K562 (cell line): Measurements from ENCODE around the gene BOLL. TPM values are rescaled to one million over a fixed set of nuclear protein-coding genes. Genes with fewer than 3 reads are reported as not detected.

Source experiments
- ATAC-seq: fragments of 200-7000 bp; cut with Tn5 transposase; 3 replicates; pipeline ENCODE4 v1.9.1; 2020; ENCODE audit warnings: moderate library complexity
- BruUV-seq: library from RNA; stranded (reverse); fragments of 400-500 nt; replicated peaks from 2 replicates; lab custom pipeline; 2021; lab: Mats Ljungman, UMichigan
- CTCF ChIA-PET: fragments of 300-600 bp; formaldehyde crosslinking; extraction: SDS; loops from one replicate; lab custom pipeline; 2021; ENCODE audit warnings: low intra/inter-chr PET ratio; lab: Yijun Ruan, JAX
- POLR2A ChIA-PET: fragments of 300-600, 350-650 bp; sonication (Branson Sonifier 250); formaldehyde crosslinking; extraction: SDS; loops from one replicate; lab custom pipeline; 2021; ENCODE audit warnings: antibody characterized with exemption, inconsistent platforms; lab: Yijun Ruan, JAX
- DNase-seq, 4 experiments: peaks; one replicate each; pipeline versions ENCODE4 v3.0.0 to v3.0.0-alpha.2; 2011 to 2018; ENCODE audit warnings: low spot score in 3 of 4, mixed read lengths in 3 of 4; ENCODE audit errors: extremely low read depth in 1 of 4
- FAIRE-seq: peaks from 2 replicates; lab custom pipeline; 2011; peaks lifted over from hg19 to GRCh38; lab: Jason Lieb, UNC
- H2AFZ ChIP-seq: 2 replicates; pipeline ENCODE4 v1.6.0; 2011; ENCODE audit warnings: low read depth, low read length, control low read depth, inconsistent platforms
- H3K27ac ChIP-seq: fragments of 200-600 bp; 3 replicates; pipeline ENCODE4 v1.8.0; 2011; ENCODE audit warnings: low read depth, mild to moderate bottlenecking, control low read depth, inconsistent platforms, low read length, moderate library complexity, mixed read lengths; ENCODE audit errors: extremely low read depth
- H3K27me3 ChIP-seq, 2 experiments: fragments of 300-600 bp in 1 of 2; 2 replicates in 1 of 2; 3 replicates in 1 of 2; pipeline versions ENCODE4 v1.6.0 to v1.8.0; 2011; ENCODE audit warnings: inconsistent platforms in 2 of 2, low read length in 2 of 2, mild to moderate bottlenecking in 1 of 2, mixed read lengths in 1 of 2, moderate library complexity in 1 of 2; ENCODE audit not compliant: control insufficient read depth in 2 of 2, insufficient read depth in 2 of 2
- H3K36me3 ChIP-seq: fragments of 300-600 bp; 3 replicates; pipeline ENCODE4 v1.8.0; 2011; ENCODE audit warnings: mild to moderate bottlenecking, low read length, inconsistent platforms; ENCODE audit not compliant: control insufficient read depth, insufficient read depth
- H3K4me1 ChIP-seq, 2 experiments: fragments of 200-600 bp in 1 of 2; replicated peaks in 1 of 2; 2 replicates in 1 of 2; 3 replicates in 1 of 2; pipeline versions ENCODE4 v1.5.1 to v1.8.0; 2011; ENCODE audit warnings: inconsistent platforms in 2 of 2, low read length in 2 of 2, mild to moderate bottlenecking in 1 of 2, mixed read lengths in 1 of 2, moderate library complexity in 1 of 2; ENCODE audit not compliant: control insufficient read depth in 2 of 2, insufficient read depth in 2 of 2
- H3K4me2 ChIP-seq: 2 replicates; pipeline ENCODE4 v1.6.1; 2011; ENCODE audit warnings: low read length, control low read depth, inconsistent platforms, mixed read lengths; ENCODE audit not compliant: insufficient read depth
- H3K4me3 ChIP-seq: fragments of 200-600 bp; sonication (generic), shearing (Covaris generic); 2 replicates; pipeline ENCODE4 v1.5.1; 2016; ENCODE audit warnings: control low read depth, inconsistent platforms
- H3K79me2 ChIP-seq: fragments of 200-600 bp; 3 replicates; pipeline ENCODE4 v1.8.0; 2011; ENCODE audit warnings: low read length, inconsistent platforms; ENCODE audit not compliant: control insufficient read depth, insufficient read depth
- H3K9ac ChIP-seq, 2 experiments: 2 replicates each; pipeline versions ENCODE4 v1.6.0 to v1.6.1; 2011; ENCODE audit warnings: low read depth in 2 of 2, low read length in 2 of 2, control low read depth in 1 of 2, inconsistent platforms in 1 of 2, mild to moderate bottlenecking in 1 of 2, mixed read lengths in 1 of 2; ENCODE audit not compliant: insufficient read depth in 1 of 2
- H3K9me1 ChIP-seq: one replicate; pipeline ENCODE4 v1.6.0; 2011; ENCODE audit warnings: inconsistent platforms, mild to moderate bottlenecking, low read length, moderate library complexity; ENCODE audit not compliant: control insufficient read depth, insufficient read depth
- H3K9me3 ChIP-seq: replicated peaks from 2 replicates; pipeline ENCODE4 v1.5.1; 2011; ENCODE audit warnings: low read depth, low read length, inconsistent platforms; ENCODE audit not compliant: control insufficient read depth, insufficient read depth
- H4K20me1 ChIP-seq: replicated peaks from 2 replicates; pipeline ENCODE4 v1.6.1; 2011; ENCODE audit warnings: low read length, inconsistent platforms, mixed read lengths; ENCODE audit not compliant: control insufficient read depth, insufficient read depth
- DNMT1 ChIP-seq: fragments of 450-650 bp; IDR thresholded peaks from 2 replicates; pipeline ENCODE4 v1.6.1; 2016; ENCODE audit warnings: antibody characterized with exemption, mild to moderate bottlenecking
- HDAC8 ChIP-seq: fragments of 450-650 bp; IDR thresholded peaks from 2 replicates; pipeline ENCODE4 v1.6.1; 2016; ENCODE audit warnings: mild to moderate bottlenecking, missing genetic modification characterization, moderate library complexity, missing compliant biosample characterization
- HMG20B ChIP-seq: fragments of 250-450 bp; sonication (Bioruptor Pico); IDR thresholded peaks from 2 replicates; pipeline ENCODE4 v1.5.0; 2021; ENCODE audit warnings: mild to moderate bottlenecking
- IRF9 ChIP-seq: fragments of 450-650 bp; IDR thresholded peaks from 2 replicates; pipeline ENCODE4 v1.6.1; 2016; ENCODE audit warnings: missing biosample characterization, missing genetic modification characterization
- MCM5 ChIP-seq: fragments of 450-650 bp; IDR thresholded peaks from 2 replicates; pipeline ENCODE4 v1.6.1; 2016; ENCODE audit warnings: low read depth
- MYC ChIP-seq, 2 experiments: fragments of 250-450 bp in 1 of 2; sonication (Bioruptor Pico) in 1 of 2; IDR thresholded peaks; 2 replicates each; pipeline versions ENCODE4 v1.5.1 to v1.6.1; 2012 to 2021; ENCODE audit warnings: low read depth in 2 of 2, borderline replicate concordance in 1 of 2, improper control_type of control experiment in 1 of 2, low read length in 1 of 2, mild to moderate bottlenecking in 1 of 2, moderate library complexity in 1 of 2
- SPI1 ChIP-seq: IDR thresholded peaks from 2 replicates; pipeline ENCODE4 v1.6.1; 2011; ENCODE audit warnings: low read depth, low read length, control low read depth, borderline replicate concordance
- TCF3 ChIP-seq: sonication (generic); formaldehyde crosslinking; IDR thresholded peaks from 2 replicates; pipeline ENCODE4 v1.4.0; 2020; ENCODE audit warnings: mild to moderate bottlenecking, missing genetic modification reagents
- XRCC4 ChIP-seq: IDR thresholded peaks from one replicate; pipeline ENCODE4 v1.6.1; 2011; ENCODE audit not compliant: insufficient read depth, insufficient read length; ENCODE audit errors: extremely low read depth
- YY1 ChIP-seq, 3 experiments: IDR thresholded peaks; 2 replicates each; pipeline ENCODE4 v1.6.1; 2011; ENCODE audit warnings: low read length in 2 of 3, mild to moderate bottlenecking in 2 of 3, moderate library complexity in 2 of 3, borderline replicate concordance in 1 of 3, control low read depth in 1 of 3, low read depth in 1 of 3; ENCODE audit not compliant: insufficient read depth in 3 of 3, insufficient replicate concordance in 2 of 3, control insufficient read depth in 1 of 3, insufficient read length in 1 of 3; ENCODE audit errors: extremely low read depth in 1 of 3
- ZBTB2 ChIP-seq: fragments of 450-650 bp; IDR thresholded peaks from 2 replicates; pipeline ENCODE4 v1.6.1; 2016; ENCODE audit warnings: antibody characterized with exemption
- WGBS: fragments of 100-300 bp; shearing (Covaris generic); methylation state at CpG from one replicate; pipeline ENCODE4 v1.1.6; 2016; ENCODE audit warnings: low coverage, mixed read lengths; ENCODE audit not compliant: insufficient coverage; ENCODE audit errors: missing lambda C conversion rate; 5-methylcytosine and 5-hydroxymethylcytosine counted together
- in situ Hi-C: fragments of 300-500 bp; cut with MboI; formaldehyde crosslinking; loops from 4 replicates; pipeline ENCODE4 v1.15.0; 2018; ENCODE audit warnings: inconsistent platforms, mixed read lengths
- intact Hi-C: fragments of 100-400 bp; cut with micrococcal nuclease; formaldehyde crosslinking; loops from 2 replicates; pipeline ENCODE4 v1.14.2; 2022
- polyA plus RNA-seq, 8 experiments: library from polyadenylated mRNA; depleted of rRNA in 4 of 8; stranded (reverse) in 5 of 8; unstranded in 3 of 8; fragments of >200 nt; fragmentation: Nextera tagmentation in 2 of 8; fragmentation: Illumina TruSeq in 1 of 8; extraction: Ambion mirVana in 2 of 8; extraction: Trizol in 1 of 8; gene quantifications; 2 replicates each; pipeline versions ENCODE4 v1.2.1 to v1.2.3, GENCODE V29; 2011 to 2014; ENCODE audit warnings: inconsistent platforms in 1 of 8, missing spikeins in 1 of 8
- total RNA-seq, 7 experiments: library from RNA; depleted of rRNA in 6 of 7; stranded (reverse); fragments of >200 nt in 6 of 7; fragmentation: Illumina TruSeq in 2 of 7; extraction: Trizol in 2 of 7; gene quantifications; 2 replicates each; pipeline versions ENCODE4 v1.2.1 to v1.2.3, GENCODE V29; 2011 to 2021; ENCODE audit warnings: low replicate concordance in 1 of 7
- TF ChIP-seq, protein P1 (sequence below), 2 experiments: fragments of 150-350 bp in 1 of 2; IDR thresholded peaks; 2 replicates each; pipeline ENCODE4 v1.6.1; 2012 to 2016; ENCODE audit warnings: low read depth in 2 of 2, low read length in 2 of 2, mild to moderate bottlenecking in 1 of 2, moderate library complexity in 1 of 2
- TF ChIP-seq, protein P2 (sequence below): IDR thresholded peaks from 2 replicates; pipeline ENCODE4 v1.6.1; 2011; ENCODE audit not compliant: insufficient read length; ENCODE audit errors: extremely low read depth
- TF ChIP-seq, protein P3 (sequence below): fragments of 450-650 bp; IDR thresholded peaks from 2 replicates; pipeline ENCODE4 v1.6.1; 2016

BOLL gene
- total and polyA plus RNA-seq, 9 of the 15 experiments (the other 6 are each of a cell fraction or from before 2014, with no cell fraction given): 0.11 to 0.55 (median 0.19) TPM; not detected in 1

GRCh38 chr2:197713271-197713670 lies 71.8 kb downstream of the BOLL start:
- ATAC-seq (no peak), DNase-seq (no peak), FAIRE-seq (no peak)
- Histone ChIP-seq H3K9ac (no peak overlapping the region; a peak in 1 of 4 replicates), H3K27me3 (no peaks in the 10 kb centered on the region), H3K27ac (no peak overlapping the region), H3K4me1 (peaks cover 0 to 10% of the 10 kb centered on the region in 2 experiments; a peak in 2 of 5 replicates), H3K79me2 (peaks cover 31% of the 10 kb centered on the region), H3K4me3 (no peak overlapping the region), H3K9me3 (no peaks in the 10 kb centered on the region), H2AFZ (no peak overlapping the region), H3K36me3 (peaks cover 51% of the 10 kb centered on the region), H4K20me1 (no peaks in the 10 kb centered on the region; the same call in 1 of the 2 replicates), H3K4me2 (no peak overlapping the region), H3K9me1 (no peaks in the 10 kb centered on the region)
- in situ Hi-C loops (no loop called here), intact Hi-C loops (no loop called here)
- WGBS: 83% methylated on average over 3 of the region's 3 CpGs
- POLR2A ChIA-PET: no interaction called here
- no TSS peak for BruUV-seq
- CTCF ChIA-PET: no interaction called here
- TF ChIP-seq ZBTB2: no peak
- TF ChIP-seq MCM5: no peak
- no peak for TF ChIP-seq HDAC8
- TF ChIP-seq DNMT1: no peak
- TF ChIP-seq, protein P1, sequence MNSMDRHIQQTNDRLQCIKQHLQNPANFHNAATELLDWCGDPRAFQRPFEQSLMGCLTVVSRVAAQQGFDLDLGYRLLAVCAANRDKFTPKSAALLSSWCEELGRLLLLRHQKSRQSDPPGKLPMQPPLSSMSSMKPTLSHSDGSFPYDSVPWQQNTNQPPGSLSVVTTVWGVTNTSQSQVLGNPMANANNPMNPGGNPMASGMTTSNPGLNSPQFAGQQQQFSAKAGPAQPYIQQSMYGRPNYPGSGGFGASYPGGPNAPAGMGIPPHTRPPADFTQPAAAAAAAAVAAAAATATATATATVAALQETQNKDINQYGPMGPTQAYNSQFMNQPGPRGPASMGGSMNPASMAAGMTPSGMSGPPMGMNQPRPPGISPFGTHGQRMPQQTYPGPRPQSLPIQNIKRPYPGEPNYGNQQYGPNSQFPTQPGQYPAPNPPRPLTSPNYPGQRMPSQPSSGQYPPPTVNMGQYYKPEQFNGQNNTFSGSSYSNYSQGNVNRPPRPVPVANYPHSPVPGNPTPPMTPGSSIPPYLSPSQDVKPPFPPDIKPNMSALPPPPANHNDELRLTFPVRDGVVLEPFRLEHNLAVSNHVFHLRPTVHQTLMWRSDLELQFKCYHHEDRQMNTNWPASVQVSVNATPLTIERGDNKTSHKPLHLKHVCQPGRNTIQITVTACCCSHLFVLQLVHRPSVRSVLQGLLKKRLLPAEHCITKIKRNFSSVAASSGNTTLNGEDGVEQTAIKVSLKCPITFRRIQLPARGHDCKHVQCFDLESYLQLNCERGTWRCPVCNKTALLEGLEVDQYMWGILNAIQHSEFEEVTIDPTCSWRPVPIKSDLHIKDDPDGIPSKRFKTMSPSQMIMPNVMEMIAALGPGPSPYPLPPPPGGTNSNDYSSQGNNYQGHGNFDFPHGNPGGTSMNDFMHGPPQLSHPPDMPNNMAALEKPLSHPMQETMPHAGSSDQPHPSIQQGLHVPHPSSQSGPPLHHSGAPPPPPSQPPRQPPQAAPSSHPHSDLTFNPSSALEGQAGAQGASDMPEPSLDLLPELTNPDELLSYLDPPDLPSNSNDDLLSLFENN (IDR thresholded peaks at IDR 0.05; ENCODE audit: low read depth in 2 of 2, low read length in 2 of 2): no peak
- TF ChIP-seq MYC (IDR thresholded peaks at IDR 0.05; ENCODE audit: low read depth, low read length): no peak
- TF ChIP-seq MYC (CRISPR knock-in tag; IDR thresholded peaks at IDR 0.05; ENCODE audit: borderline replicate concordance, low read depth): no peak
- no peak for TF ChIP-seq IRF9 (tag)
- TF ChIP-seq HMG20B (CRISPR knock-in tag): no peak
- TF ChIP-seq XRCC4: no peak
- no peak for TF ChIP-seq TCF3 (CRISPR knock-in tag)
- TF ChIP-seq, protein P2, sequence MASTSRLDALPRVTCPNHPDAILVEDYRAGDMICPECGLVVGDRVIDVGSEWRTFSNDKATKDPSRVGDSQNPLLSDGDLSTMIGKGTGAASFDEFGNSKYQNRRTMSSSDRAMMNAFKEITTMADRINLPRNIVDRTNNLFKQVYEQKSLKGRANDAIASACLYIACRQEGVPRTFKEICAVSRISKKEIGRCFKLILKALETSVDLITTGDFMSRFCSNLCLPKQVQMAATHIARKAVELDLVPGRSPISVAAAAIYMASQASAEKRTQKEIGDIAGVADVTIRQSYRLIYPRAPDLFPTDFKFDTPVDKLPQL: no peak
- TF ChIP-seq YY1 (IDR thresholded peaks at IDR 0.05; ENCODE audit: borderline replicate concordance in 1 of 3, control insufficient read depth in 1 of 3, extremely low read depth in 1 of 3, insufficient read depth in 3 of 3, insufficient read length in 1 of 3, insufficient replicate concordance in 2 of 3, low read depth in 1 of 3, low read length in 2 of 3): no peak
- TF ChIP-seq SPI1: no peak
- TF ChIP-seq, protein P3, sequence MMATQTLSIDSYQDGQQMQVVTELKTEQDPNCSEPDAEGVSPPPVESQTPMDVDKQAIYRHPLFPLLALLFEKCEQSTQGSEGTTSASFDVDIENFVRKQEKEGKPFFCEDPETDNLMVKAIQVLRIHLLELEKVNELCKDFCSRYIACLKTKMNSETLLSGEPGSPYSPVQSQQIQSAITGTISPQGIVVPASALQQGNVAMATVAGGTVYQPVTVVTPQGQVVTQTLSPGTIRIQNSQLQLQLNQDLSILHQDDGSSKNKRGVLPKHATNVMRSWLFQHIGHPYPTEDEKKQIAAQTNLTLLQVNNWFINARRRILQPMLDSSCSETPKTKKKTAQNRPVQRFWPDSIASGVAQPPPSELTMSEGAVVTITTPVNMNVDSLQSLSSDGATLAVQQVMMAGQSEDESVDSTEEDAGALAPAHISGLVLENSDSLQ: no peak
